ENCODE measurements around the gene STARD9.

- TF ChIP-seq CTCF (IDR thresholded peaks at IDR 0.05 in 4 of 5, conservative IDR thresholded peaks at IDR 0.05 in 1 of 5) (no peak), POLR2A (IDR thresholded peaks at IDR 0.05) (no peak)
Measured at GRCh38 chr15:42592716-42593115, 17.3 kb downstream of the STARD9 start.

Data from gastrocnemius medialis (tissue), 4 donors.